ENCODE results near the gene OR1F1.

The OR1F1 gene

GRCh38 chr16:3141781-3142311, 46.2 kb upstream of the OR1F1 start:
- Histone ChIP-seq H3K9me3 (ENCODE audit: severe bottlenecking) (no peaks in the 10 kb centered on the region), H3K27me3 (ENCODE audit: insufficient read depth, low read depth, severe bottlenecking) (no peaks in the 10 kb centered on the region), H3K4me3 (ENCODE audit: low read depth, low read length) (no peak overlapping the region), H3K36me3 (peaks cover 19% of the 10 kb centered on the region), H3K27ac (no peak overlapping the region)
- no peak for DNase-seq
- TF ChIP-seq CTCF (IDR thresholded peaks at IDR 0.05; ENCODE audit: low read depth, low read length) = no peak

- TF ChIP-seq CTCF (IDR thresholded peaks at IDR 0.05; ENCODE audit: low read depth, low read length) = no peak
- H3K27me3 ChIP-seq (ENCODE audit: insufficient read depth, low read depth, severe bottlenecking) = no peaks in the 10 kb centered on the region
- no peaks in the 10 kb centered on the region for H3K9me3 ChIP-seq (ENCODE audit: severe bottlenecking)
- H3K36me3 ChIP-seq = peaks cover 19% of the 10 kb centered on the region
- no peak overlapping the region for H3K27ac ChIP-seq
- no peak overlapping the region for H3K4me3 ChIP-seq (ENCODE audit: low read depth, low read length)
- no peak for DNase-seq
Observed at GRCh38 chr16:3142327-3142726, 45.7 kb upstream of the OR1F1 start.

- no peak for TF ChIP-seq CTCF (IDR thresholded peaks at IDR 0.05; ENCODE audit: low read depth, low read length)
- peaks cover 19% of the 10 kb centered on the region for H3K36me3 ChIP-seq
- H3K27ac ChIP-seq = no peak overlapping the region
- DNase-seq = no peak
- H3K9me3 ChIP-seq (ENCODE audit: severe bottlenecking) = no peaks in the 10 kb centered on the region
- H3K27me3 ChIP-seq (ENCODE audit: insufficient read depth, low read depth, severe bottlenecking) = no peaks in the 10 kb centered on the region
- H3K4me3 ChIP-seq (ENCODE audit: low read depth, low read length) = no peak overlapping the region
Observed at GRCh38 chr16:3142770-3143169, 45.2 kb upstream of the OR1F1 start.

GRCh38 chr16:3143189-3143588, 44.8 kb upstream of the OR1F1 start:
- Histone ChIP-seq H3K4me3 (ENCODE audit: low read depth, low read length) (no peak overlapping the region), H3K27me3 (ENCODE audit: insufficient read depth, low read depth, severe bottlenecking) (no peaks in the 10 kb centered on the region), H3K36me3 (peaks cover 19% of the 10 kb centered on the region), H3K9me3 (ENCODE audit: severe bottlenecking) (no peaks in the 10 kb centered on the region), H3K27ac (no peak overlapping the region)
- DNase-seq = no peak
- TF ChIP-seq CTCF (IDR thresholded peaks at IDR 0.05; ENCODE audit: low read depth, low read length) = no peak

- DNase-seq = no peak
- no peaks in the 10 kb centered on the region for H3K9me3 ChIP-seq (ENCODE audit: severe bottlenecking)
- H3K36me3 ChIP-seq = peaks cover 19% of the 10 kb centered on the region
- H3K4me3 ChIP-seq (ENCODE audit: low read depth, low read length) = no peak overlapping the region
- TF ChIP-seq CTCF (IDR thresholded peaks at IDR 0.05; ENCODE audit: low read depth, low read length) = no peak
- no peak overlapping the region for H3K27ac ChIP-seq
- peaks cover 2% of the 10 kb centered on the region for H3K27me3 ChIP-seq (ENCODE audit: insufficient read depth, low read depth, severe bottlenecking)
Observed at GRCh38 chr16:3143598-3144320, 44.2 kb upstream of the OR1F1 start.

Measured in WERI-Rb-1 (cell line).